ENCODE results near the gene QRICH2. TPM values are rescaled to one million over a fixed set of nuclear protein-coding genes. Genes with fewer than 3 reads are reported as not detected.

Gene QRICH2
- total and polyA plus RNA-seq, 10 of the 15 experiments (the other 5 are each of a cell fraction or from before 2014, with no cell fraction given): 0.04 to 0.72 (median 0.25) TPM

DNA sequence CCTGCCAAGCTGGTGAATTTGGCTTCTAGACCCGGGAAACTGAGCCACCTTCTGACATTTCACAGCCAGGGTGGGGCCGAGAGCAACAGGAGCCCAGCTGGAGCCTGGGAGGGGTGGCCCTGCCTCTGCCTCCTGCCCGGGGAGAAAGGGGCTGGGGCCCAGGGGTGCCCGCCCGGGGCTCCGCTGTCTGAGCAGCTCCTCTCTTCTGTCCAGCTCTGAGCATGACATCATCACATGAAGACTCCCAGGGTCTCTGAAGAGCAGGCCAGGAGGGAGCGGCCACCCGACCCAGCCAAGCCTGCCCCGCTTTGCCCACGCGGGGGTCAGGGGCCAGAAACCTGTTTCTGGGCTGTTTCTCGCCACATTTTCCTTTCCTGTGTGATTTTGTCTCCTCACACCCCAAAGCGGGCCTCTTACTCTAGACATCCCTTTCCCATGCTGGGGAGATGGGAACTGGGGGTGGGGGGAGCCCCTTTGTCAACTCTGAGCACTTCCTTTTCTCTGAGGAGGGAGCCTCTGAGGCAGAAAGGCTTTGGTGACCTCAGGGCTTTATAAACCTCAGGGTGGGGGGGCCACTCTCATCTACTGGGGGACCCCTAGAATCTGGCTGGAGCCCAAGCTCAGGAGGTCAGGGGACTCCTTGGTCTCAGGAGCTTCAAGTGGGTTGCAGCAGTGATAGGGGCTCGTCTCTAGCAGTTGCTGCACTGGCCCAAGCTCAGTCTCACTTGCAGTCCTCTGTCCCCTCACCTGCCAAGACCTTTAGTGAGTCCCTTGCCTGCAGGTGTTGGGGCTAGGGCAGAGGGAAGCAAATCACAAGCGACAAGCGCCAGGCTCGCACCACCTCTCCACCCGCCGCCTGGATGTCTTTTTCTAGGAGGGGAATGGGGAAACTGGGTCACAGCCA is 35.3 kb downstream of the QRICH2 start (continued):
- TF ChIP-seq ZBTB40 (IDR thresholded peaks at IDR 0.05; ENCODE audit: borderline replicate concordance) (no peak), STAT3 (IDR thresholded peaks at IDR 0.05; ENCODE audit: low read depth, low read length) (no peak), ZBTB4 (CRISPR knock-in tag; IDR thresholded peaks at IDR 0.05) (no peak), RAD21 (IDR thresholded peaks at IDR 0.05; ENCODE audit: insufficient read depth, low read depth, low read length) (0 out of 2 replicates have a peak, but pooled peaks have one; percentile 17), ZZZ3 (IDR thresholded peaks at IDR 0.05; ENCODE audit: control insufficient read depth, insufficient read length, low read depth) (no peak), CREB1 (IDR thresholded peaks at IDR 0.05; ENCODE audit: low read depth) (no peak), RBBP5 (conservative IDR thresholded peaks at IDR 0.05) (no peak), EP300 (IDR thresholded peaks at IDR 0.05; ENCODE audit: borderline replicate concordance in 1 of 2, control insufficient read depth in 1 of 2, low read depth in 2 of 2, low read length in 2 of 2) (peak; percentile 30 to 35; a peak in 1 of 4 replicates), ZNF217 (IDR thresholded peaks at IDR 0.05) (no peak), CHD1 (IDR thresholded peaks at IDR 0.05; ENCODE audit: low read depth, low read length) (no peak), RAD51 (IDR thresholded peaks at IDR 0.05) (no peak), IRF5 (IDR thresholded peaks at IDR 0.05; ENCODE audit: borderline replicate concordance) (no peak)
- TF ChIP-seq, protein P1, sequence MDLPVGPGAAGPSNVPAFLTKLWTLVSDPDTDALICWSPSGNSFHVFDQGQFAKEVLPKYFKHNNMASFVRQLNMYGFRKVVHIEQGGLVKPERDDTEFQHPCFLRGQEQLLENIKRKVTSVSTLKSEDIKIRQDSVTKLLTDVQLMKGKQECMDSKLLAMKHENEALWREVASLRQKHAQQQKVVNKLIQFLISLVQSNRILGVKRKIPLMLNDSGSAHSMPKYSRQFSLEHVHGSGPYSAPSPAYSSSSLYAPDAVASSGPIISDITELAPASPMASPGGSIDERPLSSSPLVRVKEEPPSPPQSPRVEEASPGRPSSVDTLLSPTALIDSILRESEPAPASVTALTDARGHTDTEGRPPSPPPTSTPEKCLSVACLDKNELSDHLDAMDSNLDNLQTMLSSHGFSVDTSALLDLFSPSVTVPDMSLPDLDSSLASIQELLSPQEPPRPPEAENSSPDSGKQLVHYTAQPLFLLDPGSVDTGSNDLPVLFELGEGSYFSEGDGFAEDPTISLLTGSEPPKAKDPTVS (IDR thresholded peaks at IDR 0.05; ENCODE audit: low read depth, low read length): no peak
- TF ChIP-seq, protein P2, sequence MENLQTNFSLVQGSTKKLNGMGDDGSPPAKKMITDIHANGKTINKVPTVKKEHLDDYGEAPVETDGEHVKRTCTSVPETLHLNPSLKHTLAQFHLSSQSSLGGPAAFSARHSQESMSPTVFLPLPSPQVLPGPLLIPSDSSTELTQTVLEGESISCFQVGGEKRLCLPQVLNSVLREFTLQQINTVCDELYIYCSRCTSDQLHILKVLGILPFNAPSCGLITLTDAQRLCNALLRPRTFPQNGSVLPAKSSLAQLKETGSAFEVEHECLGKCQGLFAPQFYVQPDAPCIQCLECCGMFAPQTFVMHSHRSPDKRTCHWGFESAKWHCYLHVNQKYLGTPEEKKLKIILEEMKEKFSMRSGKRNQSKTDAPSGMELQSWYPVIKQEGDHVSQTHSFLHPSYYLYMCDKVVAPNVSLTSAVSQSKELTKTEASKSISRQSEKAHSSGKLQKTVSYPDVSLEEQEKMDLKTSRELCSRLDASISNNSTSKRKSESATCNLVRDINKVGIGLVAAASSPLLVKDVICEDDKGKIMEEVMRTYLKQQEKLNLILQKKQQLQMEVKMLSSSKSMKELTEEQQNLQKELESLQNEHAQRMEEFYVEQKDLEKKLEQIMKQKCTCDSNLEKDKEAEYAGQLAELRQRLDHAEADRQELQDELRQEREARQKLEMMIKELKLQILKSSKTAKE (IDR thresholded peaks at IDR 0.05; ENCODE audit: low read depth, poor library complexity, severe bottlenecking): peak; percentile 29
